HG02763 (cell line): ENCODE measurements around the gene OR2D2.
A peak's percentile ranks its signal among the peaks of the same experiment; 100 is the strongest.
"Not testable (repeated sequence)": the region's sequence is repeated elsewhere in the genome, so short reads cannot be mapped to it uniquely, and the experiment has no call there.

Experiments
- ATAC-seq: cut with Tn5 transposase; IDR thresholded peaks from one replicate; pipeline ENCODE4 v1.9.1; 2021; ENCODE audit warnings: mild to moderate bottlenecking, moderate library complexity; ENCODE audit not compliant: unreplicated experiment

OR2D2 gene, protein sequence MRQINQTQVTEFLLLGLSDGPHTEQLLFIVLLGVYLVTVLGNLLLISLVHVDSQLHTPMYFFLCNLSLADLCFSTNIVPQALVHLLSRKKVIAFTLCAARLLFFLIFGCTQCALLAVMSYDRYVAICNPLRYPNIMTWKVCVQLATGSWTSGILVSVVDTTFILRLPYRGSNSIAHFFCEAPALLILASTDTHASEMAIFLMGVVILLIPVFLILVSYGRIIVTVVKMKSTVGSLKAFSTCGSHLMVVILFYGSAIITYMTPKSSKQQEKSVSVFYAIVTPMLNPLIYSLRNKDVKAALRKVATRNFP

DNA sequence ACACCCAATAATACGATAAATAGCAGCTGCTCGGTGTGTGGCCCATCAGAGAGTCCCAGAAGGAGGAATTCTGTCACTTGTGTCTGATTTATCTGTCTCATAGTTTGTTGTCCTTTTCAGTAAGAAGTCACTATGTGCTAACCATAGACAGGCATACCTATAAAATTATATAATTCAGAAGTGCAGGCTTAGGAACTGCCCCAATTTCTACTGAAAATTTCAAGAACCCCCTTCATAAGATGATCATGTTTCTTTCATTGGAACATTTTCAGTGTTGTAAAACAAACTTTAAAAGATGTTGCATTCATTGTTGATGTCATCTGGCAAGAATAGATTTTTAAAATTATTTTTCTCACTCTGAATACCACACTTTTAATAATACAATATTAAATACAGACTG, at the start of gene OR2D2:
OR2D2 (minus strand) TSS at position 101 of the 400 bp plus-strand sequence; CDS start at position 101, 0 bp downstream.
- ATAC-seq, result no peak

- no peak for ATAC-seq
Observed at GRCh38 chr11:6941970-6942369, 49.7 kb upstream of the OR2D2 start.

DNA sequence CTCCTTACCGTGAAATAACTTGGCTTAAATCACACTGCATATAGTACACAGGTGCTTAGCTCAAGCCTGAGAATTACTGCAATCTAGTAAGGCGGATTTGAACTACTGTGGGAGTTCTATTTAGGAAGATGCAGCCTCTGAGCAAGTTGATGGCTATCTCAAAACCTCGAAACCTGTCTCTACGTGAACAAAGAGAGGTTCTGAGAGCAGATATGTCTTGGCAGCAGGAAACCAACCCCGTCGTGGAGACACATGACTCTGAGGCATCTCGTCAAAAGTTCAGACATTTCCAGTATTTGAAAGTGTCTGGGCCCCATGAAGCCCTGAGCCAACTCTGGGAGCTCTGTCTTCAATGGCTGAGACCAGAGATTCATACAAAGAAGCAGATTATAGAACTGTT, 39.8 kb upstream of the OR2D2 start:
- ATAC-seq, result no peak

DNA sequence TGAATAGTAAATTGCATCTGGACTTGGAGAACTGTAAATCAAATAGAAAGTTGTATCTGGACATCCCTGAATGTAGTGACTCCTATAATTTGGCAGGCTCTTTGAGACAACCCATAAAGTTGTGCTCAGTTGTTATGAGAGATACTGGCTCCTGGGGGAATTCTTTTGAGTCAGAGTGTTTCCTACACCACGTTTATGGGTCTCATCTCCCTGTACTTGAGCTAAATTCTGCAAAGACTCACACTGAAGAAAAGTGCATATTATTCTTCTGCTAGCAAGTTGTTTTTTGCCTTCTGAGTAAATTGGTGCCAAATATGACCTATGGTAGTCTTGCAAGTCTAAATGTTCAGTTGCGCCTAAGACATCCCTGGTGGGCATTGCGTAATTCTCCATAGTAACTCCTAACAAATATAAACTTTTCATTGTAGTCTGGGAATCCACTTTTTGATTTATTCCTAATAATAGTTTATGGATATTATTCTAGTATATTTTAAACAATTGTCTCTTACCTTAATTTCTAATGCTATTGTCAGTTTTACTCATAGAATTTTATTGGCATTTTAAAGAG, 38.9 kb upstream of the OR2D2 start:
- no peak for ATAC-seq

DNA sequence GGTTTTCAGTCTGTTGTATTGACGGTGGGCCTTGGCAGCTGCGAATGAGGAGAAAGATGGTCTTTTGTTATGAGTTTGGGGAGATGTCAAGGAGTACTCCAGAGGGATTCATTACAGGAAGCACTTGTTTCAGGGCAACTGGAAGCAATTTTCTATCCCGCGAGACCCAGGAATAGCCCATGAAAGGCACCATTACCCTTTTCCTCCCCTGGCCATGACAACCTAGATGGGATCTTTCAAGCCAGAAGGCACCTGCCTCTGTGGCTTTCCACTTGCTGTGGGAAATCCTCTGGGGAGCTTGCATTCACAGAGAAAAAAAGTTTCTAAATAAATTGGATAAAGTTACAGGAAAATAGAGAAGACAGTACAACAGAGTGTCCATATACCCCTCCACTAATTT, 36.6 kb upstream of the OR2D2 start:
- ATAC-seq, result no peak

GRCh38 chr11:6927030-6927617, 34.8 kb upstream of the OR2D2 start:
- ATAC-seq, result peak; percentile 68

GRCh38 chr11:6926208-6927029, 34.1 kb upstream of the OR2D2 start, which contains the start of gene ZNF215:
ZNF215 (plus strand) TSS chr11:6926426; CDS start chr11:6932273, 5,847 bp downstream.
- peak; percentile 54 for ATAC-seq

GRCh38 chr11:6925636-6926207, 33.4 kb upstream of the OR2D2 start:
- ATAC-seq, result no peak

GRCh38 chr11:6925007-6925577, 32.8 kb upstream of the OR2D2 start:
- no peak for ATAC-seq

DNA sequence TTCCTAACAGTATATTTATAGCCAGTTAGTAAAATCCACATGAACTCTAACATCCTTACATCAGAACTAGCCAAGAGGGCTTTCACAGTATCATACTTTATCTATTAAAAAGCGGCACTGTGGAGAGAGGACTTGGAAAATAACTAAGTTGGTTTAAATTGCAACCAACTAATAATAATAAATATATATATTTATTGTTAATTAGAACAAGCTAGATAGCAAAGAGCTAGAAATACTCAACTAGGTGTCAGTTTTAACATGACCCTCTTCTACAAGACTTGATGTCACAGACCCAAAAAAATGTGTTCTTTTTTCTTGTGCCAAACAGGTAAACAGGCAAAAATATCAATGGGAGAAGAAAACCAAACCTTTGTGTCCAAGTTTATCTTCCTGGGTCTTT, 28.4 kb upstream of the OR2D2 start, which contains the start of gene OR2D3:
OR2D3 (plus strand) TSS at position 301 of the 400 bp plus-strand sequence; CDS start at position 301, 0 bp downstream.
- ATAC-seq, result no peak

- ATAC-seq, result no peak
Observed at GRCh38 chr11:6919698-6920097, 27.4 kb upstream of the OR2D2 start.

DNA sequence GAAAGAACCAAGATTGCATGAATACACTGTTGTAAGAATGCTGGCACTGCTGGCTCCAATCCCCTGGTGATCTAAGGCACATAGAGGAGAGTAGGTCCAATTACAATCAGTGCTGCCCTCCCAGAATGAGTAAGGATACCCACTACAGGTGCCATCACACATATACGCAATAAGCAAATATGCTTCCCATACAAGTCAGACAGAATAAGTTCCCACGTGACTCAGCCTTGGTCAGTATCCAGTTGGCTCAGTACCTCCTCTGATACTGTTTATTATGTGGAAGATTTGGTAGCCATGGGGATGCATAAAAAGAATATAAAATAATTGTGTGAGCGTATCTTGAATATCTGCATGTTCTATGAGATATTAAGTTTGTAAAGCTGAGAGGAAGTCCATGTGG, 19.6 kb upstream of the OR2D2 start:
- ATAC-seq, result no peak

- ATAC-seq, result no peak
Observed at GRCh38 chr11:6911378-6911777, 19.1 kb upstream of the OR2D2 start.

DNA sequence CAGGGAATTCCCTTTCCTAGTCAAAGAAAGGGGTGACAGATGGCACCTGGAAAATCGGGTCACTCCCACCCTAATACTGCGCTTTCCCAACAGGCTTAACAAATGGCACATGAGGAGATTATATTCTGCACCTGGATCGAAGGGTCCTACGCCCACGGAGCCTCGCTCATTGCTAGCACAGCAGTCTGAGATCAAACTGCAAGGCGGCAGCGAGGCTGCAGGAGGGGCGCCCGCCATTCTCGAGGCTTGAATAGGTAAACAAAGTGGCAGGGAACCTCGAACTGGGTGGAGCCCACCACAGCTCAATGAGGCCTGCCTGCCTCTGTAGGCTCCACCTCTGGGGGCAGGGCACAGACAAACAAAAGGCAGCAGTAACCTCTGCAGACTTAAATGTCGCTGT, 12.5 kb upstream of the OR2D2 start:
- ATAC-seq, result not testable (repeated sequence)

DNA sequence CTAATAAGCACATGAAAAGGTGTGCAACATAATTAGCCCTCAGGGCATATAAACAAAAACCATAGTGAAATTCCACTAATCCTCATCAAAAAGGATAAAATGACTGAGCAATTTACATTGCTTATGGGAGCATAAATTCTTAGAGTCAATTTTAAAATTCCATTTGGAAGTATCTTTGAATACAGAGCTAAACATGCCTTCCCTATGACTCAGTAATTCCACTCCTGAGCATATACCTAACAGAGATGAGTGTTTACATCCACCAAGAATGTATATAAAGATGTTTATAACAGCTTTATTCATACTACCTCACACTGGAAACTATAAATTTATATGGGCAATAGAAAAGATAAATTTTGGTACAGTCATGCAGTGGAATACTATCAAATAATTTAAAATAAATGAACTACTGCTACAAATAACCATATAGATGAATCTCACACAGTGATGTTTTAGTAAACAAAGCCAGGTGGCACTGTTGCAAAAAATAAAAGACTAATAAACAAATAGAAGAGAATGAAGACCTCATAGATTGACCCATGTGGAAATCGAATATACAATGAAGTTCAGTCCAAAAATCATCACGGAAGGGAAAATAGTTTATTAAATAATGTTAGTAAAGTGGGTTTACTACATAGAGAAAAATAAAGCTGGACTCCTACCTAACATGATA, 8.2 kb upstream of the OR2D2 start:
- no peak for ATAC-seq

DNA sequence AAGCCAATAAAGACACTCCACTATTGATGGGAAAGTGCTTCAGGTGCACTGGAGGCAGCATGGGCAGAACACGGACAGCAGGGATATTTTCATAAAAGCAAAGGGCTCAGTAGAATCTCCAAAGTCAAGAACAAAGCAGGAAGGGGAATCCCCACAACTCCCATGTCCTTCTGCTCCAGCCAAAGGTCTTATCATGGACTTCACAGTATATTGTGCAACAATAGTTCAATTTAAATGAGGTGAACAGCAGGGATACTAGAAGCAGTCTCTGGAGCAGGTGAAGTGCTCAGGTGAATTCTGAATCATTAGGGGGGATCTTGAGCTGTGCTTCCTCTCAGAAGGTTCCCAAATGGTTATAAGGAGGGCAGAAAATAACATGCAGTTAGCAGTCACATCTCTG, 6.6 kb upstream of the OR2D2 start:
- ATAC-seq, result no peak

GRCh38 chr11:6895010-6895409, 2.7 kb upstream of the OR2D2 start:
- peak; percentile 75 for ATAC-seq

- no peak for ATAC-seq
Observed at GRCh38 chr11:6894097-6894496, 1.8 kb upstream of the OR2D2 start.

DNA sequence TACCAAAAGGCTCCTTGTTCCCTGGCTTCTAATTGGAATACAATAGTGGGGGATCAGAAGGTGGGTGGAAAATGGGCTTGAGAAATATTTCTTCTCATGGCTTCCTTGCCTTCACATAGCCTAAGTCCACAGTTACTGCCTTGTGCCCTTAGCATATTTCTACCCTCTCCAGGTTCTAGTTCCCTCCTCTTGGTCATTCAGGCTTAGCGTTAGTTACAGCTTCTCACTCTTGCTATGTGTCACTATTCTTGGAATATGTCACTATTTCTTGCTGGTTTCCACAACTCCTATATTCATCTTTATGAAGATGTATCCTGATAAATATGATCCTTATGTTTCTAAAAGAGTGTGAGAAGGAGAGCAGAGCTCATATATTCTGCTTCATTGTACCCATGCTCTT, 2.5 kb downstream of the OR2D2 start:
- no peak for ATAC-seq

- no peak for ATAC-seq
Observed at GRCh38 chr11:6888830-6889229, 3.5 kb downstream of the OR2D2 start.
